HG03342 (cell line): ENCODE measurements around the gene TOX4.

Experiments used
- ATAC-seq: cut with Tn5 transposase; IDR thresholded peaks from one replicate; pipeline ENCODE4 v1.9.1; 2021; ENCODE audit warnings: mild to moderate bottlenecking, moderate library complexity; ENCODE audit not compliant: unreplicated experiment

The TOX4 gene

GRCh38 chr14:21501568-21501967 lies 24.6 kb downstream of the TOX4 start:
- ATAC-seq: no peak

DNA sequence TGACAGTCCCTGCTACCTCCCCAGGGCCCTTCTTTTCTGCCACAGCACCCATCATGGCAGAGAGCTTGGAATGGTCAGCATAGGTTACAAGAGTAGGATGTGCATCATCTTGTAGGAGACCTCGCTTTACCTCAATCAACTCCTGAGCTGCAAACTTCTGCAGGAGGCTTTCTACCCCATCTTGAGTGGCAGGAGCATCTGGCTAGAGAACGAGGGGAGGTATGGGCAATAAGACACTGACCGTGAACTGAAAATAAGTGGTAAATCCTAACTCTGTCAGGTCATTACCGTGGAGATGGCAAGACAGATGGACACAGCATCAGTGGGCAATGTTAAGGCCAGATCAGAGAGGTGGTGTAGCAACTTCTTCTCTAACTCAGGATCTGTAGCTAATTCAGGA lies 26.4 kb downstream of the TOX4 start:
- no peak for ATAC-seq

DNA sequence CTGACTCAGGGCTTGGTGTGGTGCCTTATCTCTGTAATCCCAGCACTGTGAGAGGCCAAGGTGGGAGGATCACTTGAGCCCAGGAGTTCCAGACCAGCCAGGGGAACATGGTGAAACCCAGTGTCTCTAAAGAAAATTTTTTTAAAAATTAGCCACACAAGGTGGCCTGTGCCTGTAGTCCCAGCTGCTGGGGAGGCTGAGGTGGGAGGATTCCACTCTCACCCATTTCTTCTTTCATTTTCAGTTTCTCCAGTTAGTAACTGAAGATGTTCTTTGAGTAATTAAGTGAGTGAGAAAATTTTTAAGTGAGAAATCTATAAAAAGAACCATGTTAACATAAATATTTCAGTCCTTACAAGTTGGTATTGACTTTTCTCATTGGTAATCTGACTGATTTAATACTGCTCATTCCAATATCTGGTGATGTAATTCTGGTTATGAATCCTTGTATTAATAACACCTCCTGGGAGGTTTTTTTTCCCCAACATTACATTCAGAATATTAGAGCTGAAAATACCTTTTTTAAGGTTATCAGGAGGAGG lies 28.1 kb downstream of the TOX4 start:
- peak; percentile 80 for ATAC-seq

GRCh38 chr14:21506557-21506956 lies 29.6 kb downstream of the TOX4 start:
- no peak for ATAC-seq

DNA sequence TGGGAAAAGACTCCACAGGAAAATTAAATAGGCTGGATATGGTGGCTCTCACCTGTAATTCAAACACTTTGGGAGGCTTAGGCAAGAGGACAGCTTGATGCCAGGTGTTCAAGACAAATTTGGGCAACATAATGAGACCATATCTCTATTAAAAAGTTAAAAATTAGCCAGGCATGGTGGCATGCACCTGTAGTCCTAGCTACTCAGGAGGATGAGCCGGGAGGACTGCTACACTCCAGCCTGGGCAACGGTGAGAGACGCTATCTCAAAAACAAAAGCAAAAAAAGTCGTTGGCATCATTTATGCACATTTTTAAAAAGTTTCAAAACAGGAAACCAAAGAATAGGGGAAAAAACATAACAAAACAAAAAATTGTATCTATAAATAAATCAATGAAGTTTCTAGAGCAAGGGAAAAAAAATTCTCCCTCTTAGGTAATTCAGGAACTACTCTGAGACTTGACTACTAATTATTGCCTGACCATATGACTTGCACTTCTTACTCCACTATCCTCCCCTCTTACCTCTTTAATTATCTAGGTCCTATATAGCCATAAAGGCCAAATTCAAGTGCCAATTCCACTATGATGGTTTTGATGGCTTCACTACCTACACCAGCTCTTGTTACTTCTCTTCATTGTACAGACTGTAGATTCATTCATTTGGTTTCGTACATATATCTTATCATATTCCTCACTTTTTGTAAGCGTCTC lies 32.6 kb downstream of the TOX4 start:
- ATAC-seq: no peak

- ATAC-seq: peak; percentile 95
These were observed 34.0 kb downstream of the TOX4 start, which contains the start of gene METTL3 for GRCh38 chr14:21510735-21511657. TSS of gene METTL3 (minus strand) at chr14:21511340. CDS start at chr14:21511223, 117 bp downstream.

GRCh38 chr14:21514341-21514740 lies 37.3 kb downstream of the TOX4 start:
- no peak for ATAC-seq

DNA sequence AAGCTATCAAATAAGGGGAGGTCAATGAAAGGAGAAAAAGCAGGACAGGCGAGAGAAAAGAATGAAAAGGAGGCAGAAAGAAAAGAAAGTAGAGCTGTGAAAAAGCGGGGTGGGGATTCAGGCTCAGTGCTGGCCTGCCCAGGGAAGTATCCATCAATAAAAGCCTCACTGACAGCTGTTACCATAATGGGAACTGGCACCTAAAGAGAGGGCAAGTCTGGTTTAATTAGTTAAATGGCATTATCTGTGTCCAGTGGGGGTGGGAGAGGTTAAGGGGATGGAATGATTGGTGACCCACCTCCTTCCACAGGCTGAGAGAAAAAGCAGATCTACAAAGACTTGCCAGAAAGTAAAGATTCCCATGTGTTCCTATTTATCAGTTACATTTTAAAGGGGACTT lies 41.7 kb downstream of the TOX4 start:
- ATAC-seq: no peak

- no peak for ATAC-seq
These were observed 43.8 kb downstream of the TOX4 start for GRCh38 chr14:21520767-21521166.

DNA sequence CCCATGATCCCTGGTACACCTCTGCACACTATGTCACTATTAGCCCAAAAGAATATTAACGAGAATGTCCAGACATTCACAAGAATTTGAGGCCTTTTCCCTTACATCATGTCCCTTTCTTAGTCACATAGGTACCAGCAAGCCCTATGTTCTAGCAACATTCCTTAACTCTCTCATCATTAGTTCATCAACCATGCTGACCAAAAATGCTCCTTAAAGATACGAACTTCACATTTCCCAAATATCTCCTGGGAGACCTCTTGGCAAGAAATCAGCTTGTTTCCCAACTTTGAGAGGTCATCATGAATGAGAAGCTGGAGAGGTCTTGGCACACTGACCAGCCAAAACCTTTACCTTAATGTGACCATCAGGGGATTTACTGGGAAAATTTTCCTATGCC lies 44.5 kb downstream of the TOX4 start:
- ATAC-seq: no peak

GRCh38 chr14:21523203-21523602 lies 46.2 kb downstream of the TOX4 start:
- ATAC-seq: no peak

DNA sequence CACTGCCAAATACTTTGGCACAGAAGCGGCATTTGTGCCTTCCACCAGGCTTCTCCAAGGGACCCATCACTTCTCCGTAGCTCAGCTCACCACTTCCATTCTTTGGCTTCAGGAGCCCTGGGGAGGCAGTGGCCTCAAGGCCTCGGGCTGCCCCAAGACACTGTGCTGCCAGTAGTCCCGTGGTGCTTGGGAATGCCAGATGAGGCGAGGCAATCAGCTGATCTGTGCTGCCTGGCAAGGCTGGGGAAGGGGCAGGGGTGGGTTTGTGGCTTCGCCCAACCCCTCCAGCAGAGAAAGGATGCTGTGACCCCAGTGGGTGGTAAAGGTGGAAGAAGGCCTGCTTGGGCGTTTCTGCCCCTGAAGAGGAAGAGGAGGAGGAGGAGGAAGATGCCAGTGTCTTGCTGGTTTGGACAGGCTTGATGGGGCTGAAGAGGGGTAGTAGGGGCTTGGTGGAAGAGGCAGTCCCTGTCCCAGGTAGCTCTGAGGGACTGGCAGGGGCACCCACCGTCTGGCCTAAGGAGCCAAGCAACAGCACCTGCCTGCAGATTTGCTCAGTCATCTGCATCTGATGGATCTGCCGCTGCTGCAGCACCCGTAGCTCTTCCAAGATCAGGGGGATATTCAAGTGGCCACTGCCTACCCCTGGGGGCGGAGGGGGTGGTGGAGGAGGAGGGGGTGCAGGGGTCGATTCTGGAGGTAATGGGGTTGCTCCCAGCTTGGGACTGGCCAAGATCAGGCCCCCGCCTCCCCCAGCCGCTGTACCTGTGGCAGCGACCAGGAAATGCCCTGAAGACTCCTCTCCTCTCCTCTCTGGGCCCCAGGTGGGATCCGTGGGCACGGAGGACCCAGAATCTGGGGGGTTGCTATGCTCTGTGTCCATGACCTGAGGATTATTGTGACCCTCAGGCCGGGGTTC lies 47.8 kb downstream of the TOX4 start:
- ATAC-seq: no peak

DNA sequence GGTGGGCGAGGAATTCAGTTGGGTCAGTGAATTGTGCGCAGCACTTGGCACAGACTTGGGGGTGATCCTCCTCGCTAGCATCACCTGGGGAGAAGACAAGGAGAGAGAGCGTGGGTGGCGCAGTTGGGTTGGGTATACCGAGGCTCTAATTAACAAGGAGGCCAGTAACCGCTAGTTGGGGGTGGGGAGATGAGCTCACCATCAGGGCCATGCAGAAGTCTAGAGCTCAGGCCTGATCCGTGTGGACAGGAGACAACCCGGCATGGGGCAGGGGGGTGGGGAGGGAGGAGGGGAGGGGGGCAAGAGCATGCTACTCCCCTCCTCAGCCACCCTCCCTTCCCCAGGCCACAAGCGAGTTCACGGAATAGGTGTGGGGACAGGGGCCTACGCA lies 48.6 kb downstream of the TOX4 start:
- ATAC-seq: no peak

DNA sequence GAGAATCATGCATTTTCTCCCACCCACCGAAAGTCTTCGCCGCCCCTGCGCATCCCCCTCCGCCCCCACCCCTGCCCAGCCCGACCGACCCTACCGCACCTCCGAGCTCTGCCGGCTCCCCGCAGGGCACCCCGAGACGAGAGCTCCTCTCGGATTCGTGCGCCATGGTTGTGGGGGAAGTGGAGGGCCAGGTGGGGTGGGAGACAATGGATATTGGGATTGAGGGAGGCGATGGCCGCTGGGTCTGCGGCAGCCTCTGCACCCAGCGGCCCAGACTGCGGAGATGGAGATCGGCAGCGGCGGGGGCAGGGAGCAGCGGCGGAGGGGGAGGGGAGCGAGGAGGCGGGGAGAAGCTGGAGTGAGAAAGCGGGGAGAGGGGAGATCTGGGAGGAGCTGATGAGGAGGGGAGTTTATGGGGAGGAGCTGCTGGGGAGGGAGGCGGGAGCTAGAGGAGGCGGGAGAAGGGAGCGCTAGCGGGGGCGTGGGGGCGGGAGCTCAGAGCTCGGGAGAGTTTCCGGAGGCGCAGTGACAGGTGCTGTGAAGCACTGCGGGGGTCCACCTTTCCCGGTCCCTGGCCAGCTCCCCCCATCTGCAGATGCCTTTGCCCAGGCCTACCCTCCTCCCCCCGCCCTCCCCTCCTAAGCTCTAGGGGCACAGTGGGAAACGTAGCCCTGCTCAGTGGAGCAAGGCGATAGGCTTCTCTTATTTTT lies 49.1 kb downstream of the TOX4 start, which contains the start of gene SALL2:
Gene SALL2, minus strand, starts transcription at position 385 of the 710 bp plus-strand sequence. Its CDS starts 219 bp downstream, at position 166.
- ATAC-seq: no peak

DNA sequence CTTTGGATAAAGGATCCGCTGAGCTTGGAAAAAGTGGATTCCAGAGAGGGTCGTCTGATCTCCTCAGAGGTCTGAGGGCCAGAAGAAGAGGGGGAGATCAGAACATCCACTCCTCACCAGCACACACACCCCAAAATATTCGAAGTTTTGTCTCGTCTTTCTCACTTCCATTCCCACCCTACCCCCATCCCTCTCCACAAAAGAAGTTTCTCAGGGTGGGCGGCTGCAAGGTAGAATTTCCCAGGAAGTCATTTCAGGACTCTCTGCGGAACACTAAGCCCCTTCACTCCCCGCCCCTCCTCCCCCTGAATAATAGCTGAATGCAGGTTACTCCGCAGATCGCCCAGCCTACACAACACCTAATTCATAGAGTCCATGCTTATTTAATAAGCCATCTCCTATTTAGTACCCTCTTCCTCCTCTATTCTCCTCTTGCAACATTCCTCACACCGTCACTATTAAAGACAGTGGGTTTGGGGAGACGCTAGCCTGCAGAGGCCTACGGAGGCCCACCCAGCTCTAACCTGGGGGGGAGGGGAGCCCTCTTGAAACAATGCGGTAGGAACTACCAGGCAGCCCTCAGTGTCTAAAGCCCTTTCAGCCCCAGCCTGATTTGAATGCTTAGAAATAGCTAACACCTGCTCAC lies 49.8 kb downstream of the TOX4 start:
- no peak for ATAC-seq

GRCh38 chr14:21527318-21527679 lies 50.3 kb downstream of the TOX4 start:
- ATAC-seq: no peak

DNA sequence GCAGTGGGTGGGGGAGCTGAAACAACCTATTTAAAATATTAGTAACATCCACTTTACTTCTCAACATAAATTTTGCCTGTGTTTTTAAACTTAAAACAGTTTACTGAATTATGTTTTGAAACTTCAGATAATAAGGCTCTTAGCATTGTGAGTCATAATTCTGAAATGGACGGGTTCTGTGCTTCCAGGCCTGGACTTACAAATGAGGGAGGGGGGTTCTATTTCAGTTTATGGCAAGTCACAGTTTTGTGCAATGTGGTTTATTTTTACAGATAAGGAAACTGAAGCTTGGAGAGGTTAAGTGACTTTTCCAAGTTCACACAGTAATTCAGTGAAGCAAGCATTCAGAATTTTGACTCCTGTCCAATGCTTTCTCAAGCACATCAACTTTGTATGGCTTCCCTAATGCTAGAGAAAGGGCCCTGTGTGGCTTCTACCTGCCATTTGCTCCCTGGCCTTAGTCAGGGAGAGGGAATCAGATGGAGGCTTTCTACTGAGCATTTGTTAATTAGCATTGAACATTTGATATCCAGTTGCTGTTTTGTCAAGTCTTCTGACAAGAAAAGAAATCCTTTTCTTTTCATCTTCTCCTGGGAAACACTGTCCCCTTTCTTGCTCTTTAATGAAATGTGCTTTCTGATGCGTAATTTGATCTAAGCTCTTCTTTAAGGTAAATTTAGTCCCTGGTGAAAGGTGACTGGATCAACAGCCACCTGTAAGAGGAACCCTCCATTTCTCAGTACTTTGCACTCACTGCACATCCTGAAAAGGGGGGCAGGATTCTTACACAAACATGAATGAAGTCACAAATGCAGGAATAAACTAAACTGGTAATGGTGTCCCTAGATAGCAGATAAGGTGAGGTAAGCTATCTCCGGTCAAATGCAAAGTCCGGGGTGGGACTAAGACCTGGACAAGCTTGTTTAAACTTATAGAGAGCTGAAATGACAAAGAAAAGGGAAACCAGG lies 51.7 kb downstream of the TOX4 start:
- ATAC-seq: no peak

- no peak for ATAC-seq
These were observed 52.5 kb downstream of the TOX4 start for GRCh38 chr14:21529515-21529914.
